GDM1 (cell line): Measurements from ENCODE around the gene SLC26A1.

ENCODE experiments used
- DNase-seq: peaks from one replicate; lab custom pipeline; 2025; lab: John Stamatoyannopoulos, UW

SLC26A1 gene

GRCh38 chr4:998096-998691 is 5.0 kb upstream of the SLC26A1 start:
- no peak for DNase-seq

- DNase-seq: no peak
These were observed 4.3 kb upstream of the SLC26A1 start for GRCh38 chr4:997375-998071.

GRCh38 chr4:996997-997374 is 3.8 kb upstream of the SLC26A1 start:
- no peak for DNase-seq

- no peak for DNase-seq
These were observed 3.1 kb upstream of the SLC26A1 start for GRCh38 chr4:996030-996996.

GRCh38 chr4:995311-996026 is 2.3 kb upstream of the SLC26A1 start:
- DNase-seq: no peak

- no peak for DNase-seq
These were observed 700 bp downstream of the SLC26A1 start for GRCh38 chr4:992297-993110.

GRCh38 chr4:991451-992296 is 1.5 kb downstream of the SLC26A1 start:
- no peak for DNase-seq

- DNase-seq: no peak
These were observed 2.3 kb downstream of the SLC26A1 start for GRCh38 chr4:990746-991367.

GRCh38 chr4:989722-990471 is 3.3 kb downstream of the SLC26A1 start:
- no peak for DNase-seq

GRCh38 chr4:988726-989721 is 4.2 kb downstream of the SLC26A1 start:
- DNase-seq: no peak

GRCh38 chr4:987624-988513 is 5.3 kb downstream of the SLC26A1 start:
- no peak for DNase-seq

GRCh38 chr4:986879-987623 is 6.2 kb downstream of the SLC26A1 start, which contains the start of gene IDUA:
TSS of gene IDUA (plus strand) at chr4:987044. CDS start at chr4:987085, 41 bp downstream.
- peak; percentile 80 for DNase-seq

GRCh38 chr4:986428-986878 is 6.8 kb downstream of the SLC26A1 start:
- no peak for DNase-seq

GRCh38 chr4:985123-985830 is 7.9 kb downstream of the SLC26A1 start:
- DNase-seq: no peak
